K562 (cell line): ENCODE measurements around the gene CCL11. TPM values are rescaled to one million over a fixed set of nuclear protein-coding genes. Genes with fewer than 3 reads are reported as not detected.

Experiments used
- JUNB ChIP-seq: fragments of 450-650 bp; formaldehyde crosslinking; conservative IDR thresholded peaks from 2 replicates; pipeline ENCODE4 v1.4.0; 2020; ENCODE audit warnings: mild to moderate bottlenecking
- RBM17 ChIP-seq: fragments of 200-400 bp; formaldehyde crosslinking; IDR thresholded peaks from 2 replicates; pipeline ENCODE4 v1.6.1; 2017; ENCODE audit warnings: low read depth, mild to moderate bottlenecking, low read length, borderline replicate concordance
- SRF ChIP-seq, 2 experiments: fragments of 250-450, 450-650 bp in 1 of 2; sonication (Bioruptor Pico) in 1 of 2; sonication (generic) in 1 of 2; formaldehyde crosslinking; IDR thresholded peaks; 2 replicates each; pipeline versions ENCODE4 v1.5.0 to v1.5.1; 2020 to 2022; ENCODE audit warnings: mild to moderate bottlenecking in 1 of 2, missing genetic modification reagents in 1 of 2
- polyA plus RNA-seq, 8 experiments: library from polyadenylated mRNA; depleted of rRNA in 4 of 8; stranded (reverse) in 5 of 8; unstranded in 3 of 8; fragments of >200 nt; fragmentation: Nextera tagmentation in 2 of 8; fragmentation: Illumina TruSeq in 1 of 8; extraction: Ambion mirVana in 2 of 8; extraction: Trizol in 1 of 8; gene quantifications; 2 replicates each; pipeline versions ENCODE4 v1.2.1 to v1.2.3, GENCODE V29; 2011 to 2014; ENCODE audit warnings: inconsistent platforms in 1 of 8, missing spikeins in 1 of 8
- total RNA-seq, 7 experiments: library from RNA; depleted of rRNA in 6 of 7; stranded (reverse); fragments of >200 nt in 6 of 7; fragmentation: Illumina TruSeq in 2 of 7; extraction: Trizol in 2 of 7; gene quantifications; 2 replicates each; pipeline versions ENCODE4 v1.2.1 to v1.2.3, GENCODE V29; 2011 to 2021; ENCODE audit warnings: low replicate concordance in 1 of 7
- TF ChIP-seq, protein P1 (sequence below): fragments of 450-650 bp; IDR thresholded peaks from 2 replicates; pipeline ENCODE4 v1.6.1; 2016; ENCODE audit warnings: low read depth
- TF ChIP-seq, protein P2 (sequence below): fragments of 250-450 bp; sonication (Bioruptor Pico); IDR thresholded peaks from 2 replicates; pipeline ENCODE4 v1.4.0; 2020; ENCODE audit warnings: mild to moderate bottlenecking, moderate library complexity

Gene CCL11
- total and polyA plus RNA-seq, 9 of the 15 experiments (the other 6 are each of a cell fraction or from before 2014, with no cell fraction given): not detected

DNA sequence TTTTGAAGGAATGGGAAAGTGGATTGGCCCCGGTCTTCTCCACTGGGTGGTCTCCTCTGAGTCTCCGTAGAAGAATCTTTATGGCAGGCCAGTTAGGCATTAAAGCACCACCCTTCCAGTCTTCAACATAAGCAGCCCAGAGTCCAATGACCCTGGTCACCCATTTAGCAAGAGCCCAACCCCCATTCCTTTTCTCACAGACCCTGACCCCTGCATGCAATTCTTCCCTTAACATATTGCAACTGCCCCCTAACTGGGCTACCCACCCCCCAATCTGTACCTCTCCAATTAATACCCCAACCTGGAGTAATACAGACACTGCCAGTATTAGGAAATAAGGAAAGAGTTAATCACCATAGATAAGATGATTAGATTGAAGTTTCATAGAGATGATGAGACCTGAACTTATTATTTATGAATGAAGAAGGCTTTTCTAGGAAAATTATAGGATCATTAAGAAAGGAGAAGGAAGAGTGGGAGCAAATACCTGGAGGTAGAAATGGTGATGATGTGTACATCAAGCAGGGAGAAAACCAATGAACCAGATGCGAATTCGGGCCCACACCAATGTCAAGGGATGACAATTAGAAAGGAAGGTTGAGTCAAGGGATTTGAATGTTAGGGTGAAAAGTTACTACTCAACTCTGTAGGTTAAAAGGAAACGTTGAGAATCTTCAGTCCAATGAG, 28.1 kb upstream of the CCL11 start (continued):
- TF ChIP-seq, protein P1, sequence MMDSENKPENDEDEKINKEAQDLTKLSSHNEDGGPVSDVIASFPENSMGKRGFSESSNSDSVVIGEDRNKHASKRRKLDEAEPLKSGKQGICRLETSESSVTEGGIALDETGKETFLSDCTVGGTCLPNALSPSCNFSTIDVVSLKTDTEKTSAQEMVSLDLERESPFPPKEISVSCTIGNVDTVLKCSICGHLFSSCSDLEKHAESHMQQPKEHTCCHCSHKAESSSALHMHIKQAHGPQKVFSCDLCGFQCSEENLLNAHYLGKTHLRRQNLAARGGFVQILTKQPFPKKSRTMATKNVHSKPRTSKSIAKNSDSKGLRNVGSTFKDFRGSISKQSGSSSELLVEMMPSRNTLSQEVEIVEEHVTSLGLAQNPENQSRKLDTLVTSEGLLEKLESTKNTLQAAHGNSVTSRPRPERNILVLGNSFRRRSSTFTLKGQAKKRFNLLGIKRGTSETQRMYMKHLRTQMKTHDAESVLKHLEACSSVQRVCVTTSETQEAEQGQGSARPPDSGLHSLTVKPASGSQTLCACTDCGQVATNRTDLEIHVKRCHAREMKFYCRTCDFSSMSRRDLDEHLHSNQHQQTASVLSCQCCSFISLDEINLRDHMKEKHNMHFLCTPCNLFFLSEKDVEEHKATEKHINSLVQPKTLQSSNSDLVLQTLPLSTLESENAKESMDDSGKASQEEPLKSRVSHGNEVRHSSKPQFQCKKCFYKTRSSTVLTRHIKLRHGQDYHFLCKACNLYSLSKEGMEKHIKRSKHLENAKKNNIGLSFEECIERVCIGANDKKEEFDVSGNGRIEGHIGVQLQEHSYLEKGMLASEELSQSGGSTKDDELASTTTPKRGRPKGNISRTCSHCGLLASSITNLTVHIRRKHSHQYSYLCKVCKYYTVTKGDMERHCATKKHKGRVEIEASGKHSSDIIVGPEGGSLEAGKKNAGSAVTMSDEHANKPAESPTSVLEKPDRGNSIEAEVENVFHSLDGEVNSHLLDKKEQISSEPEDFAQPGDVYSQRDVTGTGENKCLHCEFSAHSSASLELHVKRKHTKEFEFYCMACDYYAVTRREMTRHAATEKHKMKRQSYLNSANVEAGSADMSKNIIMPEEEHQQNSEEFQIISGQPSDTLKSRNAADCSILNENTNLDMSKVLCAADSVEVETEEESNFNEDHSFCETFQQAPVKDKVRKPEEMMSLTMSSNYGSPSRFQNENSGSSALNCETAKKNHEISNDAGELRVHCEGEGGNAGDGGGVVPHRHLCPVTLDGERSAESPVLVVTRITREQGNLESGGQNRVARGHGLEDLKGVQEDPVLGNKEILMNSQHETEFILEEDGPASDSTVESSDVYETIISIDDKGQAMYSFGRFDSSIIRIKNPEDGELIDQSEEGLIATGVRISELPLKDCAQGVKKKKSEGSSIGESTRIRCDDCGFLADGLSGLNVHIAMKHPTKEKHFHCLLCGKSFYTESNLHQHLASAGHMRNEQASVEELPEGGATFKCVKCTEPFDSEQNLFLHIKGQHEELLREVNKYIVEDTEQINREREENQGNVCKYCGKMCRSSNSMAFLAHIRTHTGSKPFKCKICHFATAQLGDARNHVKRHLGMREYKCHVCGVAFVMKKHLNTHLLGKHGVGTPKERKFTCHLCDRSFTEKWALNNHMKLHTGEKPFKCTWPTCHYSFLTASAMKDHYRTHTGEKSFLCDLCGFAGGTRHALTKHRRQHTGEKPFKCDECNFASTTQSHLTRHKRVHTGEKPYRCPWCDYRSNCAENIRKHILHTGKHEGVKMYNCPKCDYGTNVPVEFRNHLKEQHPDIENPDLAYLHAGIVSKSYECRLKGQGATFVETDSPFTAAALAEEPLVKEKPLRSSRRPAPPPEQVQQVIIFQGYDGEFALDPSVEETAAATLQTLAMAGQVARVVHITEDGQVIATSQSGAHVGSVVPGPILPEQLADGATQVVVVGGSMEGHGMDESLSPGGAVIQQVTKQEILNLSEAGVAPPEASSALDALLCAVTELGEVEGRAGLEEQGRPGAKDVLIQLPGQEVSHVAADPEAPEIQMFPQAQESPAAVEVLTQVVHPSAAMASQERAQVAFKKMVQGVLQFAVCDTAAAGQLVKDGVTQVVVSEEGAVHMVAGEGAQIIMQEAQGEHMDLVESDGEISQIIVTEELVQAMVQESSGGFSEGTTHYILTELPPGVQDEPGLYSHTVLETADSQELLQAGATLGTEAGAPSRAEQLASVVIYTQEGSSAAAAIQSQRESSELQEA: no peak
- TF ChIP-seq, protein P2, sequence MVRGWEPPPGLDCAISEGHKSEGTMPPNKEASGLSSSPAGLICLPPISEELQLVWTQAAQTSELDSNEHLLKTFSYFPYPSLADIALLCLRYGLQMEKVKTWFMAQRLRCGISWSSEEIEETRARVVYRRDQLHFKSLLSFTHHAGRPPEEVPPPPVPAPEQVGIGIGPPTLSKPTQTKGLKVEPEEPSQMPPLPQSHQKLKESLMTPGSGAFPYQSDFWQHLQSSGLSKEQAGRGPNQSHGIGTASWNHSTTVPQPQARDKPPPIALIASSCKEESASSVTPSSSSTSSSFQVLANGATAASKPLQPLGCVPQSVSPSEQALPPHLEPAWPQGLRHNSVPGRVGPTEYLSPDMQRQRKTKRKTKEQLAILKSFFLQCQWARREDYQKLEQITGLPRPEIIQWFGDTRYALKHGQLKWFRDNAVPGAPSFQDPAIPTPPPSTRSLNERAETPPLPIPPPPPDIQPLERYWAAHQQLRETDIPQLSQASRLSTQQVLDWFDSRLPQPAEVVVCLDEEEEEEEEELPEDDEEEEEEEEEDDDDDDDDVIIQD (CRISPR knock-in tag): no peak
- TF ChIP-seq JUNB (CRISPR knock-in tag) (no peak), RBM17 (no peak), SRF (CRISPR knock-in tag; IDR thresholded peaks at IDR 0.05) (no peak)
